ENCODE measurements around the gene RPS6KA5.

The RPS6KA5 gene

GRCh38 chr14:91021991-91022621 lies 38.3 kb downstream of the RPS6KA5 start:
- Histone ChIP-seq H3K9me3 (ENCODE audit: control insufficient read depth, insufficient read depth, low read length) (no peaks in the 10 kb centered on the region), H4K20me1 (ENCODE audit: control insufficient read depth, insufficient read depth, low read depth, low read length) (no peaks in the 10 kb centered on the region), H3K36me3 (ENCODE audit: control insufficient read depth, low read length) (no peaks in the 10 kb centered on the region), H3F3A (ENCODE audit: control insufficient read depth, insufficient read depth) (no peaks in the 10 kb centered on the region), H3K4me2 (ENCODE audit: low read length) (peak overlapping the region; percentile 44), H3K4me1 (ENCODE audit: control insufficient read depth, low read length) (peaks cover 17% of the 10 kb centered on the region), H3K9me2 (replicated peaks; ENCODE audit: control insufficient read depth, low read length) (no peaks in the 10 kb centered on the region), H3K27ac (ENCODE audit: low read depth, low read length) (no peak overlapping the region), H3K79me2 (ENCODE audit: control insufficient read depth, low read length) (no peaks in the 10 kb centered on the region; the same call in 1 of the 2 replicates), H3K4me3 (ENCODE audit: low read length) (peak overlapping the region; percentile 41), H3K27me3 (ENCODE audit: control insufficient read depth, low read length) (no peaks in the 10 kb centered on the region)
- TF ChIP-seq EZH2phosphoT487 (IDR thresholded peaks at IDR 0.05; ENCODE audit: borderline replicate concordance, low read length) (no peak), CTCF (IDR thresholded peaks at IDR 0.05; ENCODE audit: low read depth, low read length, poor library complexity, severe bottlenecking) (no peak)

- TF ChIP-seq EZH2phosphoT487 (IDR thresholded peaks at IDR 0.05; ENCODE audit: borderline replicate concordance, low read length) = no peak
- Histone ChIP-seq H3K4me2 (ENCODE audit: low read length) (no peak overlapping the region), H3K79me2 (ENCODE audit: control insufficient read depth, low read length) (no peaks in the 10 kb centered on the region; the same call in 1 of the 2 replicates)
Observed at GRCh38 chr14:91021115-91021514, 39.3 kb downstream of the RPS6KA5 start.

GRCh38 chr14:91019673-91020072 lies 40.8 kb downstream of the RPS6KA5 start:
- Histone ChIP-seq H3K9me3 (ENCODE audit: control insufficient read depth, insufficient read depth, low read length) (no peaks in the 10 kb centered on the region), H3K27me3 (ENCODE audit: control insufficient read depth, low read length) (no peaks in the 10 kb centered on the region), H3K4me1 (ENCODE audit: control insufficient read depth, low read length) (peaks cover 13% of the 10 kb centered on the region), H3K4me3 (ENCODE audit: low read length) (no peak overlapping the region), H3K4me2 (ENCODE audit: low read length) (no peak overlapping the region), H3K9me2 (replicated peaks; ENCODE audit: control insufficient read depth, low read length) (no peaks in the 10 kb centered on the region), H3K36me3 (ENCODE audit: control insufficient read depth, low read length) (no peaks in the 10 kb centered on the region), H3K79me2 (ENCODE audit: control insufficient read depth, low read length) (no peaks in the 10 kb centered on the region; the same call in 1 of the 2 replicates), H3K27ac (ENCODE audit: low read depth, low read length) (no peak overlapping the region), H4K20me1 (ENCODE audit: control insufficient read depth, insufficient read depth, low read depth, low read length) (no peaks in the 10 kb centered on the region), H3F3A (ENCODE audit: control insufficient read depth, insufficient read depth) (no peaks in the 10 kb centered on the region)
- no peak for TF ChIP-seq CTCF (IDR thresholded peaks at IDR 0.05; ENCODE audit: low read depth, low read length, poor library complexity, severe bottlenecking)
- TF ChIP-seq EZH2phosphoT487 (IDR thresholded peaks at IDR 0.05; ENCODE audit: borderline replicate concordance, low read length) = no peak

More at GRCh38 chr14:91021115-91021514, 39.3 kb downstream of the RPS6KA5 start:
- Histone ChIP-seq H4K20me1 (ENCODE audit: control insufficient read depth, insufficient read depth, low read depth, low read length) (no peaks in the 10 kb centered on the region), H3K4me1 (ENCODE audit: control insufficient read depth, low read length) (peaks cover 13% of the 10 kb centered on the region), H3K36me3 (ENCODE audit: control insufficient read depth, low read length) (no peaks in the 10 kb centered on the region), H3F3A (ENCODE audit: control insufficient read depth, insufficient read depth) (no peaks in the 10 kb centered on the region), H3K27me3 (ENCODE audit: control insufficient read depth, low read length) (no peaks in the 10 kb centered on the region), H3K9me2 (replicated peaks; ENCODE audit: control insufficient read depth, low read length) (no peaks in the 10 kb centered on the region), H3K27ac (ENCODE audit: low read depth, low read length) (no peak overlapping the region), H3K4me3 (ENCODE audit: low read length) (no peak overlapping the region), H3K9me3 (ENCODE audit: control insufficient read depth, insufficient read depth, low read length) (no peaks in the 10 kb centered on the region)

GRCh38 chr14:91018481-91018880 lies 42.0 kb downstream of the RPS6KA5 start:
- peaks cover 13% of the 10 kb centered on the region for H3K4me1 ChIP-seq (ENCODE audit: control insufficient read depth, low read length)
- no peaks in the 10 kb centered on the region for H4K20me1 ChIP-seq (ENCODE audit: control insufficient read depth, insufficient read depth, low read depth, low read length)

More at GRCh38 chr14:91018481-91018880, 42.0 kb downstream of the RPS6KA5 start:
- Histone ChIP-seq H3K9me3 (ENCODE audit: control insufficient read depth, insufficient read depth, low read length) (no peaks in the 10 kb centered on the region), H3K79me2 (ENCODE audit: control insufficient read depth, low read length) (no peaks in the 10 kb centered on the region; the same call in 1 of the 2 replicates), H3F3A (ENCODE audit: control insufficient read depth, insufficient read depth) (no peaks in the 10 kb centered on the region), H3K27me3 (ENCODE audit: control insufficient read depth, low read length) (no peaks in the 10 kb centered on the region), H3K9me2 (replicated peaks; ENCODE audit: control insufficient read depth, low read length) (no peaks in the 10 kb centered on the region), H3K4me2 (ENCODE audit: low read length) (no peak overlapping the region), H3K36me3 (ENCODE audit: control insufficient read depth, low read length) (no peaks in the 10 kb centered on the region), H3K4me3 (ENCODE audit: low read length) (no peak overlapping the region), H3K27ac (ENCODE audit: low read depth, low read length) (no peak overlapping the region)
- TF ChIP-seq EZH2phosphoT487 (IDR thresholded peaks at IDR 0.05; ENCODE audit: borderline replicate concordance, low read length) (no peak), CTCF (IDR thresholded peaks at IDR 0.05; ENCODE audit: low read depth, low read length, poor library complexity, severe bottlenecking) (no peak)

Measured in DOHH2 (cell line).